ENCODE results near the gene SMIM35. TPM values are rescaled to one million over a fixed set of nuclear protein-coding genes. Genes with fewer than 3 reads are reported as not detected.

Gene SMIM35
- total and polyA plus RNA-seq, 2 of the 13 experiments (the other 11 are each of a cell fraction or from before 2014, with no cell fraction given) = not detected

GRCh38 chr11:118081241-118081958 is 5.4 kb downstream of the SMIM35 start:
- Histone ChIP-seq H3K27ac (ENCODE audit: extremely low read length, insufficient read depth, low read length) (no peak overlapping the region), H3K36me3 (replicated peaks in 1 of 2; ENCODE audit: control insufficient read depth in 1 of 2, insufficient read depth in 2 of 2, low read length in 2 of 2) (no peaks in the 10 kb centered on the region), H3K9ac (ENCODE audit: insufficient read depth, low read depth, low read length) (no peak overlapping the region), H3K27me3 (ENCODE audit: control insufficient read depth in 1 of 2, insufficient read depth in 2 of 2, low read length in 2 of 2) (peaks cover 0 to 44% of the 10 kb centered on the region in 2 experiments; a peak in 4 of 5 replicates), H3K4me1 (ENCODE audit: insufficient read depth, low read length) (peaks cover 65% of the 10 kb centered on the region), H3K9me3 (ENCODE audit: low read length) (no peaks in the 10 kb centered on the region; the same call in 1 of the 2 replicates), H4K20me1 (ENCODE audit: insufficient read depth, low read length) (no peaks in the 10 kb centered on the region), H3K4me2 (ENCODE audit: low read depth, low read length) (0 out of 2 replicates have a peak overlapping the region, but pooled peaks have one; percentile 13), H3K79me2 (ENCODE audit: insufficient read depth, low read length) (no peaks in the 10 kb centered on the region), H3K4me3 (replicated peaks in 1 of 3; ENCODE audit: insufficient read depth in 1 of 3, low read depth in 2 of 3, low read length in 3 of 3) (no peak overlapping the region), H2AFZ (ENCODE audit: low read length) (no peak overlapping the region)
- intact Hi-C loops (cut with micrococcal nuclease; ENCODE audit: unreplicated experiment) (no loop called here), in situ Hi-C loops (cut with HindIII; ENCODE audit: extremely low pct_ligation_motif_present, low pct_unique_long_range_greater_than_20kb) (no loop called here)
- FAIRE-seq (no peak), ATAC-seq (no peak), DNase-seq (ENCODE audit: low spot score) (no peak)
- ChIA-PET POLR2A (no interaction called here), CTCF (ENCODE audit: low intra/inter-chr PET ratio, low total read pairs) (no interaction called here)
- BruUV-seq (replicated peaks) = no TSS peak
- WGBS (ENCODE audit: low lambda C conversion rate) = 48% methylated on average over 18 of the region's 18 CpGs
- TF ChIP-seq ZBTB33 (CRISPR knock-in tag; IDR thresholded peaks at IDR 0.05) = peak; percentile 23; the same call in 1 of the 2 replicates
- TF ChIP-seq FOSL2 (CRISPR knock-in tag; IDR thresholded peaks at IDR 0.05) = peak; percentile 53
- peak; percentile 80 for TF ChIP-seq ZNF263 (CRISPR knock-in tag; IDR thresholded peaks at IDR 0.05)
- peak; percentile 54; the same call in 1 of the 2 replicates for TF ChIP-seq PATZ1 (CRISPR knock-in tag; IDR thresholded peaks at IDR 0.05)
- TF ChIP-seq TFAP4 (IDR thresholded peaks at IDR 0.05; ENCODE audit: borderline replicate concordance, low read depth) = peak; percentile 69; the same call in 1 of the 2 replicates
- no peak for TF ChIP-seq ZBTB26 (CRISPR knock-in tag; IDR thresholded peaks at IDR 0.05; ENCODE audit: borderline replicate concordance)
- 0 out of 2 replicates have a peak, but pooled peaks have one; percentile 18 for TF ChIP-seq ZNF772 (CRISPR knock-in tag; IDR thresholded peaks at IDR 0.05)
- 0 out of 2 replicates have a peak, but pooled peaks have one; percentile 31 for TF ChIP-seq ZFP37 (CRISPR knock-in tag; IDR thresholded peaks at IDR 0.05; ENCODE audit: borderline replicate concordance)
- TF ChIP-seq JUNB (CRISPR knock-in tag; IDR thresholded peaks at IDR 0.05; ENCODE audit: borderline replicate concordance) = no peak
- TF ChIP-seq SALL1 (CRISPR knock-in tag; IDR thresholded peaks at IDR 0.05) = peak; percentile 59; the same call in 1 of the 2 replicates
- 0 out of 2 replicates have a peak, but pooled peaks have one; percentile 36 for TF ChIP-seq SAP130 (CRISPR knock-in tag; IDR thresholded peaks at IDR 0.05; ENCODE audit: low read depth)
- TF ChIP-seq TEAD3 (CRISPR knock-in tag; optimal IDR thresholded peaks at IDR 0.05; ENCODE audit: borderline replicate concordance) = peak; percentile 22
- TF ChIP-seq GATAD2A (CRISPR knock-in tag; IDR thresholded peaks at IDR 0.05) = peak; percentile 44
